GM23248 (cell line): ENCODE measurements around the gene RPL7A. TPM values are rescaled to one million over a fixed set of nuclear protein-coding genes. Genes with fewer than 3 reads are reported as not detected.

Source experiments
- DNase-seq: peaks from one replicate; pipeline ENCODE4 v3.0.0-alpha.2; 2015
- H2AFZ ChIP-seq: fragments of 200-600 bp; sonication (generic); 2 replicates; pipeline ENCODE4 v1.6.1; 2016; ENCODE audit warnings: antibody characterized with exemption
- H3F3A ChIP-seq: fragments of 200-600 bp; sonication (generic); 2 replicates; pipeline ENCODE4 v1.6.1; 2016; ENCODE audit warnings: mild to moderate bottlenecking, antibody characterized with exemption, mixed run types; ENCODE audit not compliant: insufficient read depth
- H3K27ac ChIP-seq: fragments of 200-600 bp; sonication (generic); 2 replicates; pipeline ENCODE4 v1.5.1; 2016; ENCODE audit warnings: mild to moderate bottlenecking
- H3K27me3 ChIP-seq: fragments of 200-600 bp; sonication (generic); replicated peaks from 2 replicates; pipeline ENCODE4 v1.6.1; 2016; ENCODE audit warnings: mild to moderate bottlenecking; ENCODE audit not compliant: insufficient read depth
- H3K36me3 ChIP-seq: fragments of 200-600 bp; sonication (generic); 2 replicates; pipeline ENCODE4 v1.6.1; 2016; ENCODE audit warnings: low read depth, mild to moderate bottlenecking
- H3K4me1 ChIP-seq: fragments of 200-600 bp; sonication (generic); 2 replicates; pipeline ENCODE4 v1.6.1; 2016; ENCODE audit warnings: mild to moderate bottlenecking; ENCODE audit not compliant: insufficient read depth
- H3K4me2 ChIP-seq: fragments of 200-600 bp; sonication (generic); one replicate; pipeline ENCODE4 v1.6.1; 2016; ENCODE audit warnings: mild to moderate bottlenecking; ENCODE audit not compliant: unreplicated experiment
- H3K4me3 ChIP-seq: fragments of 200-600 bp; sonication (generic); 2 replicates; pipeline ENCODE4 v1.5.1; 2016; ENCODE audit warnings: mild to moderate bottlenecking
- H3K79me2 ChIP-seq: fragments of 200-600 bp; sonication (generic); 2 replicates; pipeline ENCODE4 v1.6.1; 2016; ENCODE audit warnings: mild to moderate bottlenecking; ENCODE audit not compliant: insufficient read depth
- H3K9ac ChIP-seq: fragments of 200-600 bp; sonication (generic); 2 replicates; pipeline ENCODE4 v1.6.1; 2016; ENCODE audit warnings: mild to moderate bottlenecking
- H3K9me2 ChIP-seq: fragments of 200-600 bp; sonication (generic); 2 replicates; pipeline ENCODE4 v1.6.1; 2016; ENCODE audit warnings: mixed run types, mild to moderate bottlenecking, moderate library complexity; ENCODE audit not compliant: insufficient read depth
- H3K9me3 ChIP-seq: fragments of 200-600 bp; sonication (generic); one replicate; pipeline ENCODE4 v1.6.1; 2017; ENCODE audit warnings: low read depth
- H4K20me1 ChIP-seq: fragments of 200-600 bp; sonication (generic); 2 replicates; pipeline ENCODE4 v1.6.0; 2016; ENCODE audit not compliant: insufficient read depth
- EZH2 ChIP-seq: fragments of 200-600 bp; sonication (generic); IDR thresholded peaks from 2 replicates; pipeline ENCODE4 v1.6.1; 2018; ENCODE audit warnings: antibody characterized with exemption, mild to moderate bottlenecking; ENCODE audit not compliant: insufficient read depth, poor library complexity, severe bottlenecking
- EZH2phosphoT487 ChIP-seq: fragments of 200-600 bp; sonication (generic); IDR thresholded peaks from 2 replicates; pipeline ENCODE4 v1.6.1; 2018; ENCODE audit warnings: antibody characterized with exemption, moderate library complexity, mild to moderate bottlenecking, low read depth; ENCODE audit not compliant: insufficient read depth
- WGBS, 2 experiments: methylation state at CpG; one replicate each; pipeline ENCODE4 v1.1.6; 2015 to 2017; ENCODE audit warnings: low lambda C conversion rate in 2 of 2, low coverage in 1 of 2; ENCODE audit errors: missing lambda C conversion rate in 2 of 2; 5-methylcytosine and 5-hydroxymethylcytosine counted together
- in situ Hi-C: fragments of 300-500 bp; cut with MboI; formaldehyde crosslinking; loops from 2 replicates; pipeline ENCODE4 v1.15.0; 2020
- polyA plus RNA-seq: library from polyadenylated mRNA; unstranded; fragments of >200 nt; fragmentation: Nextera tagmentation; extraction: Ambion mirVana; gene quantifications from 2 replicates; pipeline ENCODE4 v1.2.1, GENCODE V29; 2016
- total RNA-seq: library from RNA; depleted of rRNA; stranded (reverse); fragments of >200 nt; shearing (Covaris generic); gene quantifications from 2 replicates; pipeline ENCODE4 v1.2.3, GENCODE V29; 2014

Gene RPL7A
- total and polyA plus RNA-seq, 2 experiments from 2014 or later, result 458 to 1,382 TPM

DNA sequence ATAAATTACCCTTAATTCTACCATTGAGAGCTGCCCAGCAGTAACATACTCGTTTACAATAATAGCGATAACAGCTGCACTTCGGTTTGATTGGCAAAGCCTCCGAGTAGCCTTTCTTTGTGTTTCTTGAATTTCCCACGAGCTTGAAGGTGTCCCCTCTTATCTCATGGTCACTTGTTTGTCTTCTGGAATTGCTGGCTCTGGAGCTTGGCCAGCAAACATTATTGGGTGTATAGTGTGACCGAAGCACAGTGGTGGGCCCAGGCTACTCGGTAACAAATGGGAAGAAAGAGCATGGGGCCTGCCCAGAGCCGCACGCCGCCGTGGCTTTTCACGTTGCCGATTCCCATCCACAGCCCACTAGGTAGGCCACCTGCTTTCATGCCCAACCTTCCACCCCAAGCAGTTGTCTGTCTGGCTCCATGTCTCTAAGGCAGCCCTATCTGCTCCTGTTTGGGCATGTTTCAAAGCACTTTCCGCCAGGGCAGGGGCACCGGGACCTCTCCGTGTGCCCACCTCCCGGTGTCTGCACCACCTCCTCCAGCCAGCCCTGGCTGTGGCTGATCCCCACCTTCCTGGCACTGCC, 36.8 kb downstream of the RPL7A start:
- H3K27me3 ChIP-seq, result no peaks in the 10 kb centered on the region
- H3K4me2 ChIP-seq, result no peak overlapping the region
- H3K9ac ChIP-seq, result no peak overlapping the region
- H3K4me1 ChIP-seq, result no peaks in the 10 kb centered on the region
- H2AFZ ChIP-seq, result no peak overlapping the region
- TF ChIP-seq EZH2 (no peak), EZH2phosphoT487 (no peak)
- DNase-seq, result no peak
- in situ Hi-C loops, result no loop called here
- H3K9me3 ChIP-seq, result no peaks in the 10 kb centered on the region
- no peak overlapping the region for H3K4me3 ChIP-seq
- WGBS, 2 experiments, result 87% methylated on average over 17 of the region's 17 CpGs
- H3K27ac ChIP-seq, result no peak overlapping the region
- H3F3A ChIP-seq, result no peaks in the 10 kb centered on the region
- H4K20me1 ChIP-seq, result no peaks in the 10 kb centered on the region
- no peaks in the 10 kb centered on the region for H3K79me2 ChIP-seq
- H3K9me2 ChIP-seq, result 0 out of 2 replicates have a peak, but pooled peaks cover 5% of the 10 kb centered on the region
- no peaks in the 10 kb centered on the region for H3K36me3 ChIP-seq

DNA sequence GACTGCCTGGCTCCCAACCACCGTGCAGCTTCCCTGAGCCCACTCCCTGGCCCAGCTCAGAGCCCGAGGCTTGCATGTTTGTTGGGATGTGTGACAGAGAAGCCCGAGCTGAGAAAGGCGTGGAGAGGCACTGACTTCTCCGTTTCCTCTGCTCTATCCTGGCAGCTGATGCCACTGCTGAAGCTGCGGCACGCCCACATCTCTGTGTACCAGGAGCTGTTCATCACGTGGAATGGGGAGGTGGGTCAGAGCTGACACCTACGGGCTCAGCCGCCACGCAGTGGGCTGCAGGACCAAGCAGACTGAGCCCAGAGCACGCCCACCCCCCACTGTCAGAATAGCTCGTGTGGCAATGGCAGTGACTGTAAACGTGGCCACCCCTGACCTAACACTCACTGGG, 37.4 kb downstream of the RPL7A start:
- Histone ChIP-seq H3K36me3 (no peaks in the 10 kb centered on the region), H3K27ac (no peak overlapping the region), H3K79me2 (no peaks in the 10 kb centered on the region), H4K20me1 (no peaks in the 10 kb centered on the region), H3K4me2 (no peak overlapping the region), H3K4me3 (no peak overlapping the region), H2AFZ (no peak overlapping the region), H3K4me1 (no peaks in the 10 kb centered on the region), H3K9me3 (no peaks in the 10 kb centered on the region), H3F3A (no peaks in the 10 kb centered on the region), H3K27me3 (no peaks in the 10 kb centered on the region), H3K9me2 (0 out of 2 replicates have a peak, but pooled peaks cover 5% of the 10 kb centered on the region), H3K9ac (no peak overlapping the region)
- in situ Hi-C loops, result no loop called here
- TF ChIP-seq EZH2 (no peak), EZH2phosphoT487 (no peak)
- 74 to 83% methylated on average over 14 of the region's 14 CpGs for WGBS, 2 experiments
- DNase-seq, result no peak

DNA sequence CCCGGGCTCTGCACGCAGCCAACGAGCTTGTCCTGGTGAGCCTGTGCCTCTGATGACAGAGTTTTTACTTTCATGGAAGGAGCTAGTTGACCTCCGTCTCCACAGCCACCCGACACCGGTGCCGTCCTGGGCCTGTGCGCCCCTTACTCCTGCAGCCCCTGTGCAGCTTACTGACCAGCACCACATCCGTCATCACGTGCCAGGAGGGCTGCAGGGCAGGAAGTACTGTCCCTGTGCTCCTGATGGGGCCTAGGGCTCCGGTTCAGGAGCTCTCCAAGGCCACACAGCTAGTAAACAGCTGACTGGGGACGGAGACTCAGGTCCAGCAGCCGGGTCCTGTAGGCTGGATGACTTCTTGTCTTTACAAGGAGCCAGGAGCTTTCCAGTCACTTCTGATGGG, 38.3 kb downstream of the RPL7A start:
- Histone ChIP-seq H3K9me3 (no peaks in the 10 kb centered on the region), H4K20me1 (no peaks in the 10 kb centered on the region), H2AFZ (no peak overlapping the region), H3K9me2 (0 out of 2 replicates have a peak, but pooled peaks cover 5% of the 10 kb centered on the region), H3K4me1 (no peaks in the 10 kb centered on the region), H3K27ac (no peak overlapping the region), H3K27me3 (no peaks in the 10 kb centered on the region), H3K4me2 (no peak overlapping the region), H3K36me3 (no peaks in the 10 kb centered on the region), H3K4me3 (no peak overlapping the region), H3K79me2 (no peaks in the 10 kb centered on the region), H3F3A (no peaks in the 10 kb centered on the region), H3K9ac (no peak overlapping the region)
- TF ChIP-seq EZH2 (no peak), EZH2phosphoT487 (no peak)
- 76 to 82% methylated on average over 13 of the region's 13 CpGs for WGBS, 2 experiments
- in situ Hi-C loops, result no loop called here
- no peak for DNase-seq

DNA sequence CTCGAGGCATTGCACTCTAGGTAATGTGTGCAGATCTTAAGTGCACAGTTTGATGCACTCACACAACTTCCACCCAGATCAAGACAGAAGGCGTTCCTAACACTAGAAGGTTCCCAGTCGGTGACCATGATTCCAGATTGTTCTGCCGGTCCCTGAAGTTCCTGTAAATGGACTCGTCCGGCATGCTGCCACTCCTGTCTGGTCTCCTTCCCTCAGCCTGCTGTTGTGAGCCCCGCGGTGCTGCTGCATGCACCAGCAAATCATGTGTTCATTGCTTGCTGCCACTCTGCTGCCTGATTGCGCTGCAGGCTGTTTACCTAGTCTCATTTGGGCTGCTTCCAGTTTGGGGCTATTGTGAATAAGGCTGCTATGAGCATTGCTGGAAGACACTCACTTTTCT, 39.7 kb downstream of the RPL7A start:
- H3F3A ChIP-seq, result no peaks in the 10 kb centered on the region
- no peaks in the 10 kb centered on the region for H3K79me2 ChIP-seq
- H3K27me3 ChIP-seq, result no peaks in the 10 kb centered on the region
- H3K36me3 ChIP-seq, result no peaks in the 10 kb centered on the region
- no peak overlapping the region for H3K27ac ChIP-seq
- H3K4me1 ChIP-seq, result no peaks in the 10 kb centered on the region
- TF ChIP-seq EZH2, result no peak
- no peak for TF ChIP-seq EZH2phosphoT487
- no peak overlapping the region for H2AFZ ChIP-seq
- H3K4me3 ChIP-seq, result no peak overlapping the region
- no peak overlapping the region for H3K9ac ChIP-seq
- no peak overlapping the region for H3K4me2 ChIP-seq
- no peak for DNase-seq
- H3K9me2 ChIP-seq, result 0 out of 2 replicates have a peak, but pooled peaks cover 1% of the 10 kb centered on the region
- 82 to 83% methylated on average over 9 of the region's 9 CpGs for WGBS, 2 experiments
- H3K9me3 ChIP-seq, result no peaks in the 10 kb centered on the region
- in situ Hi-C loops, result no loop called here
- H4K20me1 ChIP-seq, result no peaks in the 10 kb centered on the region
